ENCODE data around the gene BNC2.

- no peak for TF ChIP-seq YY1 (tag by site-specific recombination; IDR thresholded peaks at IDR 0.05)
- no peak for TF ChIP-seq CTCF (tag by site-specific recombination; IDR thresholded peaks at IDR 0.05)
- TF ChIP-seq ZNF350 (tag by site-specific recombination; IDR thresholded peaks at IDR 0.05), result no peak
- TF ChIP-seq PRDM1 (tag by site-specific recombination; IDR thresholded peaks at IDR 0.05), result no peak
- no peak for TF ChIP-seq ZNF621 (tag by site-specific recombination; IDR thresholded peaks at IDR 0.05)
- TF ChIP-seq ZNF560 (tag by site-specific recombination; IDR thresholded peaks at IDR 0.05; ENCODE audit: borderline replicate concordance), result no peak
- TF ChIP-seq ZNF558 (tag by site-specific recombination; IDR thresholded peaks at IDR 0.05), result no peak
- no peak for TF ChIP-seq KLF1 (tag by site-specific recombination; IDR thresholded peaks at IDR 0.05)
- no peak for TF ChIP-seq ZNF223 (tag by site-specific recombination; IDR thresholded peaks at IDR 0.05)
- no peak for TF ChIP-seq GLIS1 (tag by site-specific recombination; IDR thresholded peaks at IDR 0.05)
- TF ChIP-seq, protein P1, sequence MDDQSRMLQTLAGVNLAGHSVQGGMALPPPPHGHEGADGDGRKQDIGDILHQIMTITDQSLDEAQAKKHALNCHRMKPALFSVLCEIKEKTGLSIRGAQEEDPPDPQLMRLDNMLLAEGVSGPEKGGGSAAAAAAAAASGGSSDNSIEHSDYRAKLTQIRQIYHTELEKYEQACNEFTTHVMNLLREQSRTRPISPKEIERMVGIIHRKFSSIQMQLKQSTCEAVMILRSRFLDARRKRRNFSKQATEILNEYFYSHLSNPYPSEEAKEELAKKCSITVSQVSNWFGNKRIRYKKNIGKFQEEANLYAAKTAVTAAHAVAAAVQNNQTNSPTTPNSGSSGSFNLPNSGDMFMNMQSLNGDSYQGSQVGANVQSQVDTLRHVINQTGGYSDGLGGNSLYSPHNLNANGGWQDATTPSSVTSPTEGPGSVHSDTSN (CRISPR knock-in tag; IDR thresholded peaks at IDR 0.05), result no peak
Measured at GRCh38 chr9:16879416-16879815, 8.9 kb upstream of the BNC2 start.

All from HEK293 (cell line).